GM12891 (cell line): Measurements from ENCODE around the gene DMBX1.

Source experiments
- DNase-seq: peaks from one replicate; pipeline ENCODE4 v3.0.0; 2011; ENCODE audit warnings: low spot score; ENCODE audit not compliant: insufficient read length
- FAIRE-seq: peaks from 2 replicates; lab custom pipeline; 2011; peaks lifted over from hg19 to GRCh38; lab: Jason Lieb, UNC
- PAX5 ChIP-seq: IDR thresholded peaks from 2 replicates; pipeline ENCODE4 v1.6.1; 2011; ENCODE audit warnings: low read length, moderate library complexity, mild to moderate bottlenecking; ENCODE audit not compliant: insufficient read depth, severe bottlenecking
- POLR2A ChIP-seq: IDR thresholded peaks from 2 replicates; pipeline ENCODE4 v1.6.1; 2011; ENCODE audit warnings: low read depth, low read length, control low read depth
- POLR2AphosphoS5 ChIP-seq: IDR thresholded peaks from 2 replicates; pipeline ENCODE4 v1.6.1; 2011; ENCODE audit warnings: low read depth, low read length, control low read depth
- POU2F2 ChIP-seq: IDR thresholded peaks from 2 replicates; pipeline ENCODE4 v1.6.1; 2011; ENCODE audit warnings: low read depth, mild to moderate bottlenecking, control low read depth, low read length, moderate library complexity
- SPI1 ChIP-seq: IDR thresholded peaks from 2 replicates; pipeline ENCODE4 v1.6.1; 2011; ENCODE audit warnings: low read depth, low read length, control low read depth
- TAF1 ChIP-seq: IDR thresholded peaks from 2 replicates; pipeline ENCODE4 v1.6.1; 2011; ENCODE audit warnings: low read depth, low read length, control low read depth

DMBX1 gene

GRCh38 chr1:46471848-46472492, 17.7 kb upstream of the DMBX1 start:
- DNase-seq: no peak
- no peak for FAIRE-seq
- TF ChIP-seq SPI1 (no peak), POLR2A (no peak)

GRCh38 chr1:46472498-46473181, 17.0 kb upstream of the DMBX1 start:
- DNase-seq (no peak), FAIRE-seq (peak; percentile 5)
- TF ChIP-seq POLR2A (no peak), POLR2AphosphoS5 (no peak), POU2F2 (no peak), PAX5 (no peak), TAF1 (no peak), SPI1 (peak; percentile 40; the same call in 1 of the 2 replicates)

- FAIRE-seq (no peak), DNase-seq (no peak)
- TF ChIP-seq TAF1 (no peak), POLR2A (no peak), POU2F2 (no peak), POLR2AphosphoS5 (no peak), PAX5 (no peak), SPI1 (no peak)
These were observed 15.6 kb upstream of the DMBX1 start for GRCh38 chr1:46473991-46474390.

- FAIRE-seq (no peak), DNase-seq (no peak)
- TF ChIP-seq POU2F2: no peak
- TF ChIP-seq POLR2AphosphoS5: no peak
These were observed 15.1 kb upstream of the DMBX1 start for GRCh38 chr1:46474570-46474969.

- DNase-seq (no peak), FAIRE-seq (no peak)
- no peak for TF ChIP-seq POU2F2
- no peak for TF ChIP-seq PAX5
- no peak for TF ChIP-seq POLR2A
- no peak for TF ChIP-seq POLR2AphosphoS5
- no peak for TF ChIP-seq TAF1
These were observed 13.0 kb upstream of the DMBX1 start for GRCh38 chr1:46476673-46477072.

GRCh38 chr1:46477153-46477929, 12.3 kb upstream of the DMBX1 start:
- DNase-seq (peak; percentile 90), FAIRE-seq (peak; percentile 78)
- no peak for TF ChIP-seq POLR2A
- no peak for TF ChIP-seq TAF1
- TF ChIP-seq POLR2AphosphoS5: no peak
- no peak for TF ChIP-seq POU2F2
- no peak for TF ChIP-seq SPI1
- TF ChIP-seq PAX5: no peak

- DNase-seq (no peak), FAIRE-seq (no peak)
- TF ChIP-seq PAX5 (no peak), TAF1 (no peak), SPI1 (no peak), POLR2A (no peak), POLR2AphosphoS5 (no peak), POU2F2 (no peak)
These were observed 10.7 kb upstream of the DMBX1 start for GRCh38 chr1:46478721-46479485.

GRCh38 chr1:46479744-46480350, 9.8 kb upstream of the DMBX1 start:
- no peak for DNase-seq
- TF ChIP-seq POLR2AphosphoS5 (no peak), PAX5 (no peak), SPI1 (no peak), POLR2A (no peak), POU2F2 (no peak), TAF1 (no peak)
- no peak for FAIRE-seq
